GM12872 (cell line): ENCODE measurements around the gene GCLM.

ENCODE experiments used
- TF ChIP-seq, protein P1 (sequence below): IDR thresholded peaks from 3 replicates; pipeline ENCODE4 v1.5.1; 2011; ENCODE audit warnings: low read depth, mild to moderate bottlenecking, low read length, moderate library complexity; ENCODE audit not compliant: insufficient read depth

GCLM gene

DNA sequence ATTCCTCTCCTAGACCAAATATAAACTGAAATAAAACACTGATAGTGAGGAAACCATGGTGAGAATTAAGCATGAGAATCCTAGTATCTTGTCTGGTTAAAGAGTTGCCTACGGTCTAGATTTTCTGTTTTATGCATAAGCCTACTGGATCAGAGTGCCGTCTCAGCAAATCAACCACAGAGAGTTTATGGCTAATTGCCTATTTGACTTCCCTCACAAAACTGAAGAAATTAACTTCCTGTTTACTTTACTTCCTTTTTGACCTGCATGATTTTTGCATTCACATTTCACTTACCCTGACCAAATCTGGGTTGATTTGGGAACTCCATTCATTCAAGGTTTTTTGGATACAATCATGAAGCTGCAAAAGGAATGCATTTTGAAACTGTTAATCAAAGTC, 5.0 kb downstream of the GCLM start:
- TF ChIP-seq, protein P1, sequence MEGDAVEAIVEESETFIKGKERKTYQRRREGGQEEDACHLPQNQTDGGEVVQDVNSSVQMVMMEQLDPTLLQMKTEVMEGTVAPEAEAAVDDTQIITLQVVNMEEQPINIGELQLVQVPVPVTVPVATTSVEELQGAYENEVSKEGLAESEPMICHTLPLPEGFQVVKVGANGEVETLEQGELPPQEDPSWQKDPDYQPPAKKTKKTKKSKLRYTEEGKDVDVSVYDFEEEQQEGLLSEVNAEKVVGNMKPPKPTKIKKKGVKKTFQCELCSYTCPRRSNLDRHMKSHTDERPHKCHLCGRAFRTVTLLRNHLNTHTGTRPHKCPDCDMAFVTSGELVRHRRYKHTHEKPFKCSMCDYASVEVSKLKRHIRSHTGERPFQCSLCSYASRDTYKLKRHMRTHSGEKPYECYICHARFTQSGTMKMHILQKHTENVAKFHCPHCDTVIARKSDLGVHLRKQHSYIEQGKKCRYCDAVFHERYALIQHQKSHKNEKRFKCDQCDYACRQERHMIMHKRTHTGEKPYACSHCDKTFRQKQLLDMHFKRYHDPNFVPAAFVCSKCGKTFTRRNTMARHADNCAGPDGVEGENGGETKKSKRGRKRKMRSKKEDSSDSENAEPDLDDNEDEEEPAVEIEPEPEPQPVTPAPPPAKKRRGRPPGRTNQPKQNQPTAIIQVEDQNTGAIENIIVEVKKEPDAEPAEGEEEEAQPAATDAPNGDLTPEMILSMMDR = no peak

DNA sequence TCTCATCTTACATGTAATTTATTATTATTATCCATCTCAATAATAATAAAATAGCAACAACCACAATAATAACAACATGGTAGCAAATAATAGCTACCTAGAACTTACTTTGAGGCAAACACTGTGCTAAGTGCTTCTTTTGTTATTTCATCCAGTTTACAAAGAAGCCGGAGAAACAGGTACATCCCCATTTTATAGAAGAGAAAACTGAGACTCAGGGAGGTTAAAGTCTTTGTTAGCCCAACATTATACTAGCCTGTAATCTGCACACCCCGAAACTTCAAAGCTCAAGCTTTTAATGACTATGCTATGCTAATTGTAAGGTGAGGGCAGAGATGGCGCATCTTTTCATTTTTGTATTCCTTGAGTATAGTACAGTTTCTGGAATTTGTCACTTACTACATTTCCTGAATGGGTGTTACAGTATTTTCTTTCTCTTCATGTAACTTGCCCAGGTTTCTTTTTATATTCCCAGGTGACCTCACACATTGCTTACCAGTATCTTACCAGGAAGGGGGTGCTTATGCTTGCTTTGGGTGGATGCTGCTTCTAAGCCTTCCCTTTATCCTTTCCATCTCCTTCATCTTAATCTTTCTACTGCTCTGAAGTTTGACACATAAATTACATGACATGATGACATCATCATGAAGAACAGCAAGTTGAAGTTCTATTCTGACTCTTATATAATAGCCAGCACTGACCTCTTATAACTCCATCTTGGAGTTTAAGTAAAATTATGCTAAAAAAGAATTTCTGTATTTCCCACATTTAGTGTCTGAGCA, 8.3 kb downstream of the GCLM start:
- TF ChIP-seq, protein P1 = no peak

DNA sequence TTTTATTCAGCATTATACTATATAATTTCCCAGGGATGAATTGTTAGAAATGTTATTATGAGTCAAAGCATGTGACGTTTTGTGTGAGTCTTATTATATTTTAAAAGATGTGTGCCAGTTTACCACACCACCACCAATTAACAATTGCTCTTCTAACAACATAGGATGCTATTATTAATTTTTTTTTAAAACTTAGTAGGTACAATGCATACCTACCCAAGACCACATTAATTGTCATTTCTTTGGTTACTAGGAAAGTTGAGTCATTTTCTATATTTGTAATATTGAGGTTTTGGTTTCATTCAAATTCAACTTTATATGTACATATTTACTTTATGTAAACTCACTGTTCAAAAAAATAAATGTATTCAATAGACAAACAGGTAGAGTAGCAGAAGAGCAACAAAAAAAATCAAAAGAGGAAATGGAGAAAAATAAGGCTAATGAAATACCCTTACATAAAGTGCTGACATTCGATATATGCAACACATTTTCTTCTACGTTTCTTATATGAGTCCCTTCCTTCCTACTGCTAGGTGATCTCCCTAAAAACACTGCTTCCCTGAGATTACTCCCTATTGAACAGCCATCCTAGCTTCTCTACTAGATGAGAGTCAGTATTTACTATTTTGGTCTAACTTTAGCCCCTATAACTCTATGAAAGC, 9.6 kb downstream of the GCLM start:
- TF ChIP-seq, protein P1 = no peak

DNA sequence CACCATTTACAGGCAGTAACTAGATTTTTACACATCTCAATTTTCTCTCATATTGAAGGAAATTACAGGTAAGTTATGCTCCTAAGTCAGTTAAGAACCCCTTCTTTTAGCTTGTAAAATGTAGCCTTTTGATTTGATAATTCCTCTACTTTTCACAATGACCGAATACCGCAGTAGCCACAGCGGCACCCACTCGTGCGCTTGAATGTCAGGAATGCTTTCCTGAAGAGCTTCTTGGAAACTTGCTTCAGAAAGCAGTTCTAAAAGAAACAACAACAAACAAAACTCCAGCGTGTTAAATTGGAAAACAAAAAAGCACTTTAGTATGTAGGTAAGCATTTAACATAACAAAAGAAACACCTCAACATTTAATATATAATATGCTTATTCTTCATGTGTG, 20.3 kb downstream of the GCLM start:
- TF ChIP-seq, protein P1 = no peak

DNA sequence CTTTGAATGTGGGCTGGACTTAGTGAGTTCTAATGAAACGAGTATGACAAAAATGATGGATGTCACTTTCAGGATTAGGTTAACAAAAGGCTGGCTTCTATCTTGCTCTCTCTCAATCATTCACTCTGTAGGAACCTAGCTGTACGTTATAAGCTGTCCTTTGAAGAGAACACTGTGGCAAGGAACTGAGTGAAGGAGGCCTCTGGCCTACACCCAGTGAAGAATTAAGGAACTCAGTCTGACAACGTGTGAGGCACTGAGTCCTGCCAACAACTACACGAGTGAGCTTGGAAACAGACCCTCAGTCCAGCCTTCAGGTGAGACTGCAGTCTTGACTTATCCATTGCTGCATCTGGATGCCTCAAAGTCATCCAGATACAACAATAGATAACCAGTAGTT, 27.0 kb downstream of the GCLM start:
- TF ChIP-seq, protein P1 = no peak

DNA sequence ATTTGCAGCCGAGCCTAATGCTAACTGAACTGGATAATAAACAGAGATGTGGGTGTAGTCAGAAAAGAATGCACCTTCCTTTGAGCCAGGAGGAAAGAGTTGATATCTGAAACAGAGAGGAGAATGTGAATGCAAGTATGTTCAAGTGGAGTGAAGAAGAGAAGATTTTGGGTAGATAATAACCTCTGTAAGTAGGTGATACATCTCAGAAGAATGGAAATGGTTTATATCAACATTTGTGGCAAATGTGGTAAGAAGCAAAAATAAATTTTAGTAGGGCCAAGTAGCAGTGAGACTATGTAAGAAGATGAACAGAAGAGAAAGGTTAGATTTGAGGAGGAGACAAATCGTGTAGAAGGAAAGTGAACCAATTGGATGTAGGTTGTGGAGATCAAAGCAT, 28.5 kb downstream of the GCLM start:
- TF ChIP-seq, protein P1 = no peak

DNA sequence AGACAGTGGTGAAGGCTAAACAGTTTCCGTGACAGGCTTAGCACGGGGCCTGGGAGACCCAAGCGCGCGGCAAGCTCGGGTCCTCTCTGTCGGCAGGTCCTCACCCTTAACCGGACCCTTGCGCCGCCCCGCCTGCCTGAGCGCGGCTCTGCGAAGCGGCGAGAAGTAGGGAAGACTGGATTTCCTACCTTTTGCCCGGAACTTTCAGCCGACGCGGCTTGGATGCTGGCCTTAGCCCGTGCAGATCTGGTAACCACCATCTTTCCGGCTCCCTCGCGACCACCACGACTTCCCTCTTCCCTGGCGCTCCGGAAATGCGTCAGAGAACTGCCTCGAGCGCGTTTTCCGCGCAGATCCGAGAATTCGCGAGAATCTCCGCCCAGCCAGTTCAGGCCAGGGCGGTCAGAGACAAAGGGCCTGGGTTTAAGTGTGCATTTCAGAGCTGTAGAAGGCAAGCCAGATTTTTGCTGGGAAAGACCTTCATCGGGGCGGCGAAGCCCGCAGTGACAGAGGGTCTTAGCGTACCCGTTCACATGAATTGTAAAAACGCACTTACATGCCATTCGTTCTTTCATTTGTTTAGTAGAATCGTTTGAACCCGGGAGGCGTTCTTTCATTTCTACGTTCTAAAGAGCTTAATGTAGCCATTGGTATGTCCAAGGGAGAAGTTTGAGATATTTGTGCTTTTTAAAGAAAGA, 30.2 kb downstream of the GCLM start, which contains the start of gene DNTTIP2:
DNTTIP2 (minus strand) TSS at position 318 of the 698 bp plus-strand sequence; CDS start at position 260, 58 bp downstream.
- TF ChIP-seq, protein P1 = no peak
